Neutrophil (primary cell): ENCODE results near the gene AKNA.

Source experiments
- H3K27ac ChIP-seq: fragments of 200-600 bp; sonication (generic); 2 replicates; pipeline ENCODE4 v1.5.1; 2016; ENCODE audit warnings: mild to moderate bottlenecking, moderate library complexity
- H3K27me3 ChIP-seq: fragments of 200-600 bp; sonication (generic); 2 replicates; pipeline ENCODE4 v1.6.0; 2016; ENCODE audit warnings: mild to moderate bottlenecking
- H3K36me3 ChIP-seq: fragments of 200-600 bp; sonication (generic); 2 replicates; pipeline ENCODE4 v1.5.1; 2017
- H3K4me1 ChIP-seq, 2 experiments: fragments of 200-600 bp in 1 of 2; sonication (generic) in 1 of 2; 1 replicate in 1 of 2; 2 replicates in 1 of 2; pipeline versions ENCODE4 v1.5.1 to v1.6.1; 2013 to 2016; ENCODE audit warnings: low read depth in 1 of 2, low read length in 1 of 2, mild to moderate bottlenecking in 1 of 2, moderate library complexity in 1 of 2; ENCODE audit not compliant: control insufficient read depth in 1 of 2, insufficient read depth in 1 of 2
- H3K4me3 ChIP-seq, 2 experiments: fragments of 200-600 bp in 1 of 2; sonication (generic) in 1 of 2; 1 replicate in 1 of 2; 2 replicates in 1 of 2; pipeline ENCODE4 v1.5.1; 2013 to 2016; ENCODE audit warnings: low read depth in 1 of 2, low read length in 1 of 2, mild to moderate bottlenecking in 1 of 2, moderate library complexity in 1 of 2
- H3K9me3 ChIP-seq: fragments of 200-600 bp; sonication (generic); 2 replicates; pipeline ENCODE4 v1.5.1; 2016
- TF ChIP-seq, protein P1 (sequence below): fragments of 200-600 bp; sonication (generic); IDR thresholded peaks from 2 replicates; pipeline ENCODE4 v1.5.1; 2016; ENCODE audit warnings: antibody characterized with exemption

The AKNA gene

GRCh38 chr9:114411452-114411851, 23.7 kb upstream of the AKNA start:
- no peaks in the 10 kb centered on the region for H3K27me3 ChIP-seq
- TF ChIP-seq, protein P1, sequence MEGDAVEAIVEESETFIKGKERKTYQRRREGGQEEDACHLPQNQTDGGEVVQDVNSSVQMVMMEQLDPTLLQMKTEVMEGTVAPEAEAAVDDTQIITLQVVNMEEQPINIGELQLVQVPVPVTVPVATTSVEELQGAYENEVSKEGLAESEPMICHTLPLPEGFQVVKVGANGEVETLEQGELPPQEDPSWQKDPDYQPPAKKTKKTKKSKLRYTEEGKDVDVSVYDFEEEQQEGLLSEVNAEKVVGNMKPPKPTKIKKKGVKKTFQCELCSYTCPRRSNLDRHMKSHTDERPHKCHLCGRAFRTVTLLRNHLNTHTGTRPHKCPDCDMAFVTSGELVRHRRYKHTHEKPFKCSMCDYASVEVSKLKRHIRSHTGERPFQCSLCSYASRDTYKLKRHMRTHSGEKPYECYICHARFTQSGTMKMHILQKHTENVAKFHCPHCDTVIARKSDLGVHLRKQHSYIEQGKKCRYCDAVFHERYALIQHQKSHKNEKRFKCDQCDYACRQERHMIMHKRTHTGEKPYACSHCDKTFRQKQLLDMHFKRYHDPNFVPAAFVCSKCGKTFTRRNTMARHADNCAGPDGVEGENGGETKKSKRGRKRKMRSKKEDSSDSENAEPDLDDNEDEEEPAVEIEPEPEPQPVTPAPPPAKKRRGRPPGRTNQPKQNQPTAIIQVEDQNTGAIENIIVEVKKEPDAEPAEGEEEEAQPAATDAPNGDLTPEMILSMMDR, result no peak

DNA sequence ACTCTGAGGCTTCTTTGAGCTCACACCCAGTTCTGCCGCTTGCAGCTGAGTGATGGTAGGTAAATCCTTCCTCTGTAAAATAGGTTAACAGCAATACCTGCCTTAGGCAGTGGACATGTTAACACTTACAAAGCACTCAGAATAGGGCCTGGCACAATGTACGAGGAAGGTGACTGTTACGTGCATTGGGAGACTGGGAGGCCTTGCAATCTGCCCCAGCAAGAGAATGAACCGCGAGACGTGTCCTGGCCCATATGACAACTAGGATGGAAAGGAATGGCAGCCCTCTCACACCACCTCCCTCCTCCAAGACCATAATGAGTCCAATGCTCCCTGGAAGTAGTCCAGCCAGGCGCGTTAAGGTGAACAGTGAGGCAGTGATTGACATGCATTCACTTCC, 23.1 kb upstream of the AKNA start:
- TF ChIP-seq, protein P1, result no peak
- H3K36me3 ChIP-seq, result no peaks in the 10 kb centered on the region
- no peaks in the 10 kb centered on the region for H3K27me3 ChIP-seq
- no peaks in the 10 kb centered on the region for H3K9me3 ChIP-seq
- H3K4me1 ChIP-seq, result no peaks in the 10 kb centered on the region
- H3K4me3 ChIP-seq, result no peak overlapping the region
- no peak overlapping the region for H3K27ac ChIP-seq

More at GRCh38 chr9:114411452-114411851, 23.7 kb upstream of the AKNA start:
- no peak overlapping the region for H3K4me3 ChIP-seq
- no peaks in the 10 kb centered on the region for H3K4me1 ChIP-seq
- no peak overlapping the region for H3K27ac ChIP-seq
- H3K36me3 ChIP-seq, result no peaks in the 10 kb centered on the region
- no peaks in the 10 kb centered on the region for H3K9me3 ChIP-seq

- H3K4me3 ChIP-seq, result no peak overlapping the region
These were observed 22.1 kb upstream of the AKNA start for GRCh38 chr9:114409842-114410241.

DNA sequence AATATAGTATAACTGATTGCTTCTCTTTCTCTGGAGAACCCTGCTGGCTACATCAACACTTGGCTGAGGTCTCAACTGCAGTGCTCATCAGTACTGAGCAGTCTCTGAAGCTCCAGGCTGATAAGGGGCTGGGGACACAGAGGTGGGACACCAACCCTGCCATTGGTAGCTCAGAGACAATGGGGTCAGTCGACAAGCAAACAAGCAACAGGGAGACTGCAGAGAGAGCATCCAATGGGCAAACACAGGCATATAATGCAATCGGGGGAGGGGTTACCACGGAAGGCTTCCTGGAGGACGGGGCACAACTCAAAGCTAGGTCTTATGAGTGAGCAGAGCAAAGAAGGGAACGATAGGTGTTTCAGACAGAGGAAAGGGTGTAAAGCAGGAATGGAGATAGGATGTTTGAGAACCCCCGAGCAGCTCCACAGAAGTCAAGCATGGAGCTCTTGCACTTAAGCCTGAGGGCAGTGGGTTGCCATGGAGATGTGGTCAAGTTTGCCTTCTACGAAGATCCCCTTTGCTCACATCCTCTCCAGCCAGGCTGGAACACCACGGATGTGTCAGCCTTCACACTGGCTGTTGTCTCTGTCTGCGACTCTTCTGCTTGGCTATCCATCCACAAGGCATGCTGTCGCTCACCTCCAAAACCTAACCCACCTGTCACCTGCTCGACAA, 21.5 kb upstream of the AKNA start:
- no peaks in the 10 kb centered on the region for H3K36me3 ChIP-seq
- TF ChIP-seq, protein P1, result no peak

More at GRCh38 chr9:114409842-114410241, 22.1 kb upstream of the AKNA start:
- H3K27ac ChIP-seq, result no peak overlapping the region
- no peaks in the 10 kb centered on the region for H3K9me3 ChIP-seq
- peaks cover 0 to 6% of the 10 kb centered on the region in 2 experiments for H3K4me1 ChIP-seq
- TF ChIP-seq, protein P1, result no peak
- no peaks in the 10 kb centered on the region for H3K27me3 ChIP-seq
- no peaks in the 10 kb centered on the region for H3K36me3 ChIP-seq

GRCh38 chr9:114408645-114409044, 20.9 kb upstream of the AKNA start:
- TF ChIP-seq, protein P1, result no peak
- H3K9me3 ChIP-seq, result no peaks in the 10 kb centered on the region
- H3K27ac ChIP-seq, result no peak overlapping the region
- H3K4me3 ChIP-seq, result no peak overlapping the region
- no peaks in the 10 kb centered on the region for H3K27me3 ChIP-seq
- no peaks in the 10 kb centered on the region for H3K36me3 ChIP-seq
- H3K4me1 ChIP-seq, result peaks cover 0 to 6% of the 10 kb centered on the region in 2 experiments

More for the DNA sequence above, 21.5 kb upstream of the AKNA start:
- Histone ChIP-seq H3K27ac (no peak overlapping the region), H3K9me3 (no peaks in the 10 kb centered on the region), H3K27me3 (no peaks in the 10 kb centered on the region), H3K4me1 (peaks cover 0 to 6% of the 10 kb centered on the region in 2 experiments), H3K4me3 (no peak overlapping the region)
